BJ (cell line): ENCODE results near the gene LTBR. TPM values are rescaled to one million over a fixed set of nuclear protein-coding genes. Genes with fewer than 3 reads are reported as not detected.

Experiments used
- CTCF ChIA-PET: fragments of 350-600 bp; formaldehyde crosslinking; extraction: SDS; loops from one replicate; lab custom pipeline; 2021; ENCODE audit warnings: antibody characterized with exemption, inconsistent platforms; lab: Yijun Ruan, JAX
- POLR2A ChIA-PET: fragments of 300-600 bp; sonication (Branson Sonifier 250); formaldehyde crosslinking; extraction: SDS; loops from one replicate; lab custom pipeline; 2021; ENCODE audit warnings: antibody characterized with exemption; lab: Charles Lee
- DNase-seq: peaks from one replicate; pipeline ENCODE4 v3.0.0-alpha.2; 2011; ENCODE audit warnings: low read depth
- H3K27me3 ChIP-seq: 2 replicates; pipeline ENCODE4 v1.6.0; 2011; ENCODE audit warnings: low read length; ENCODE audit not compliant: control insufficient read depth, insufficient read depth
- H3K36me3 ChIP-seq: 2 replicates; pipeline ENCODE4 v1.5.1; 2011; ENCODE audit warnings: low read length; ENCODE audit not compliant: control insufficient read depth, insufficient read depth
- H3K4me3 ChIP-seq: 2 replicates; pipeline ENCODE4 v1.5.1; 2011; ENCODE audit warnings: low read depth, mild to moderate bottlenecking, control low read depth, low read length
- CTCF ChIP-seq: IDR thresholded peaks from 2 replicates; pipeline ENCODE4 v1.5.1; 2011; ENCODE audit warnings: low read depth, mild to moderate bottlenecking, control low read depth, inconsistent platforms, low read length, moderate library complexity; ENCODE audit not compliant: insufficient read depth
- polyA minus RNA-seq: library from RNA; depleted of rRNA, polyadenylated mRNA; stranded (reverse); fragments of >200 nt; gene quantifications from 2 replicates; pipeline ENCODE4 v1.2.3, GENCODE V29; 2011; rRNA and poly(A)+ RNA removed
- polyA plus RNA-seq: library from polyadenylated mRNA; depleted of rRNA; stranded (reverse); fragments of >200 nt; gene quantifications from 2 replicates; pipeline ENCODE4 v1.2.3, GENCODE V29; 2011; rRNA removed

LTBR gene
- polyA plus RNA-seq (23.4 and 67.2 TPM in 2 replicates), polyA minus RNA-seq (20.7 and 23.3 TPM in 2 replicates)

- CTCF ChIA-PET = interaction anchor here (0.8 to 2.0 kb wide), 3 partner anchors 23 to 60 kb away, joined by 3 to 8 read pairs (median 4); no protein-coding TSS in a partner anchor
- POLR2A ChIA-PET = interaction anchor here (0.6 to 1.0 kb wide), 3 partner anchors 40 to 81 kb away, joined by 3 to 7 read pairs (median 4); no protein-coding TSS in a partner anchor
- peak; percentile 73 for DNase-seq
- Histone ChIP-seq H3K27me3 (no peaks in the 10 kb centered on the region), H3K4me3 (peak within 1 kb of the TSS; percentile 82), H3K36me3 (peaks cover 18% of the 10 kb centered on the region)
- TF ChIP-seq CTCF = 0 out of 2 replicates have a peak, but pooled peaks have one; percentile 11
Measured at GRCh38 chr12:6383572-6384498, at the start of gene LTBR. TSS of gene LTBR (plus strand) at chr12:6384162. CDS start at chr12:6384359, 197 bp downstream.

- CTCF ChIA-PET = interaction anchor here (0.9 to 4.2 kb wide), 5 partner anchors 12 to 131 kb away, joined by 3 to 22 read pairs (median 13); no protein-coding TSS in a partner anchor
- H3K27me3 ChIP-seq = no peaks in the 10 kb centered on the region
- no peak for DNase-seq
- POLR2A ChIA-PET = no interaction called here
- no peak overlapping the region for H3K4me3 ChIP-seq
- TF ChIP-seq CTCF = no peak
- H3K36me3 ChIP-seq = peaks cover 33% of the 10 kb centered on the region
Measured at GRCh38 chr12:6334359-6334758, 49.6 kb upstream of the LTBR start.

- POLR2A ChIA-PET = interaction anchor here (2.2 kb wide), 1 partner anchor 12 kb away, joined by 6 read pairs; no protein-coding TSS in a partner anchor
- CTCF ChIA-PET = interaction anchor here (0.6 to 4.2 kb wide), 15 partner anchors 9 to 854 kb away, joined by 3 to 22 read pairs (median 4); no protein-coding TSS in a partner anchor
- peaks cover 30% of the 10 kb centered on the region for H3K36me3 ChIP-seq
- peak overlapping the region; percentile 36 for H3K4me3 ChIP-seq
- TF ChIP-seq CTCF = no peak
- H3K27me3 ChIP-seq = no peaks in the 10 kb centered on the region
- DNase-seq = no peak
Measured at GRCh38 chr12:6334940-6335450, 49.0 kb upstream of the LTBR start.

- CTCF ChIA-PET = interaction anchor here (0.6 to 4.2 kb wide), 17 partner anchors 9 to 855 kb away, joined by 3 to 22 read pairs (median 4); partner anchors contain the start of gene LTBR
- no peaks in the 10 kb centered on the region for H3K27me3 ChIP-seq
- peak; percentile 75 for TF ChIP-seq CTCF
- DNase-seq = no peak
- peaks cover 25% of the 10 kb centered on the region for H3K36me3 ChIP-seq
- H3K4me3 ChIP-seq = peak overlapping the region; percentile 36
- POLR2A ChIA-PET = interaction anchor here (0.6 to 2.2 kb wide), 4 partner anchors 10 to 199 kb away, joined by 3 to 23 read pairs (median 6); partner anchors contain the start of gene GAPDH
Measured at GRCh38 chr12:6335451-6336078, 48.4 kb upstream of the LTBR start.
